K562 (cell line): Measurements from ENCODE around the gene CCDC167. TPM values are rescaled to one million over a fixed set of nuclear protein-coding genes. Genes with fewer than 3 reads are reported as not detected.

ENCODE experiments used
- ATAC-seq: fragments of 200-7000 bp; cut with Tn5 transposase; 3 replicates; pipeline ENCODE4 v1.9.1; 2020; ENCODE audit warnings: moderate library complexity
- BruUV-seq: library from RNA; stranded (reverse); fragments of 400-500 nt; replicated peaks from 2 replicates; lab custom pipeline; 2021; lab: Mats Ljungman, UMichigan
- CTCF ChIA-PET: fragments of 300-600 bp; formaldehyde crosslinking; extraction: SDS; loops from one replicate; lab custom pipeline; 2021; ENCODE audit warnings: low intra/inter-chr PET ratio; lab: Yijun Ruan, JAX
- POLR2A ChIA-PET: fragments of 300-600, 350-650 bp; sonication (Branson Sonifier 250); formaldehyde crosslinking; extraction: SDS; loops from one replicate; lab custom pipeline; 2021; ENCODE audit warnings: antibody characterized with exemption, inconsistent platforms; lab: Yijun Ruan, JAX
- DNase-seq, 4 experiments: peaks; one replicate each; pipeline versions ENCODE4 v3.0.0 to v3.0.0-alpha.2; 2011 to 2018; ENCODE audit warnings: low spot score in 3 of 4, mixed read lengths in 3 of 4; ENCODE audit errors: extremely low read depth in 1 of 4
- FAIRE-seq: peaks from 2 replicates; lab custom pipeline; 2011; peaks lifted over from hg19 to GRCh38; lab: Jason Lieb, UNC
- H2AFZ ChIP-seq: 2 replicates; pipeline ENCODE4 v1.6.0; 2011; ENCODE audit warnings: low read depth, low read length, control low read depth, inconsistent platforms
- H3K27ac ChIP-seq: fragments of 200-600 bp; 3 replicates; pipeline ENCODE4 v1.8.0; 2011; ENCODE audit warnings: low read depth, mild to moderate bottlenecking, control low read depth, inconsistent platforms, low read length, moderate library complexity, mixed read lengths; ENCODE audit errors: extremely low read depth
- H3K27me3 ChIP-seq, 2 experiments: fragments of 300-600 bp in 1 of 2; 2 replicates in 1 of 2; 3 replicates in 1 of 2; pipeline versions ENCODE4 v1.6.0 to v1.8.0; 2011; ENCODE audit warnings: inconsistent platforms in 2 of 2, low read length in 2 of 2, mild to moderate bottlenecking in 1 of 2, mixed read lengths in 1 of 2, moderate library complexity in 1 of 2; ENCODE audit not compliant: control insufficient read depth in 2 of 2, insufficient read depth in 2 of 2
- H3K36me3 ChIP-seq: fragments of 300-600 bp; 3 replicates; pipeline ENCODE4 v1.8.0; 2011; ENCODE audit warnings: mild to moderate bottlenecking, low read length, inconsistent platforms; ENCODE audit not compliant: control insufficient read depth, insufficient read depth
- H3K4me1 ChIP-seq, 2 experiments: fragments of 200-600 bp in 1 of 2; replicated peaks in 1 of 2; 2 replicates in 1 of 2; 3 replicates in 1 of 2; pipeline versions ENCODE4 v1.5.1 to v1.8.0; 2011; ENCODE audit warnings: inconsistent platforms in 2 of 2, low read length in 2 of 2, mild to moderate bottlenecking in 1 of 2, mixed read lengths in 1 of 2, moderate library complexity in 1 of 2; ENCODE audit not compliant: control insufficient read depth in 2 of 2, insufficient read depth in 2 of 2
- H3K4me2 ChIP-seq: 2 replicates; pipeline ENCODE4 v1.6.1; 2011; ENCODE audit warnings: low read length, control low read depth, inconsistent platforms, mixed read lengths; ENCODE audit not compliant: insufficient read depth
- H3K4me3 ChIP-seq: fragments of 200-600 bp; sonication (generic), shearing (Covaris generic); 2 replicates; pipeline ENCODE4 v1.5.1; 2016; ENCODE audit warnings: control low read depth, inconsistent platforms
- H3K79me2 ChIP-seq: fragments of 200-600 bp; 3 replicates; pipeline ENCODE4 v1.8.0; 2011; ENCODE audit warnings: low read length, inconsistent platforms; ENCODE audit not compliant: control insufficient read depth, insufficient read depth
- H3K9ac ChIP-seq, 2 experiments: 2 replicates each; pipeline versions ENCODE4 v1.6.0 to v1.6.1; 2011; ENCODE audit warnings: low read depth in 2 of 2, low read length in 2 of 2, control low read depth in 1 of 2, inconsistent platforms in 1 of 2, mild to moderate bottlenecking in 1 of 2, mixed read lengths in 1 of 2; ENCODE audit not compliant: insufficient read depth in 1 of 2
- H3K9me1 ChIP-seq: one replicate; pipeline ENCODE4 v1.6.0; 2011; ENCODE audit warnings: inconsistent platforms, mild to moderate bottlenecking, low read length, moderate library complexity; ENCODE audit not compliant: control insufficient read depth, insufficient read depth
- H3K9me3 ChIP-seq: replicated peaks from 2 replicates; pipeline ENCODE4 v1.5.1; 2011; ENCODE audit warnings: low read depth, low read length, inconsistent platforms; ENCODE audit not compliant: control insufficient read depth, insufficient read depth
- H4K20me1 ChIP-seq: replicated peaks from 2 replicates; pipeline ENCODE4 v1.6.1; 2011; ENCODE audit warnings: low read length, inconsistent platforms, mixed read lengths; ENCODE audit not compliant: control insufficient read depth, insufficient read depth
- PCBP1 ChIP-seq: fragments of 200-400 bp; formaldehyde crosslinking; IDR thresholded peaks from 2 replicates; pipeline ENCODE4 v1.6.1; 2018; ENCODE audit warnings: mild to moderate bottlenecking, low read depth, low read length; ENCODE audit not compliant: poor library complexity, severe bottlenecking
- POLR2A ChIP-seq: fragments of 450-650 bp; conservative IDR thresholded peaks from 2 replicates; pipeline ENCODE4 v1.6.1; 2016
- in situ Hi-C: fragments of 300-500 bp; cut with MboI; formaldehyde crosslinking; loops from 4 replicates; pipeline ENCODE4 v1.15.0; 2018; ENCODE audit warnings: inconsistent platforms, mixed read lengths
- intact Hi-C: fragments of 100-400 bp; cut with micrococcal nuclease; formaldehyde crosslinking; loops from 2 replicates; pipeline ENCODE4 v1.14.2; 2022
- polyA plus RNA-seq, 8 experiments: library from polyadenylated mRNA; depleted of rRNA in 4 of 8; stranded (reverse) in 5 of 8; unstranded in 3 of 8; fragments of >200 nt; fragmentation: Nextera tagmentation in 2 of 8; fragmentation: Illumina TruSeq in 1 of 8; extraction: Ambion mirVana in 2 of 8; extraction: Trizol in 1 of 8; gene quantifications; 2 replicates each; pipeline versions ENCODE4 v1.2.1 to v1.2.3, GENCODE V29; 2011 to 2014; ENCODE audit warnings: inconsistent platforms in 1 of 8, missing spikeins in 1 of 8
- total RNA-seq, 7 experiments: library from RNA; depleted of rRNA in 6 of 7; stranded (reverse); fragments of >200 nt in 6 of 7; fragmentation: Illumina TruSeq in 2 of 7; extraction: Trizol in 2 of 7; gene quantifications; 2 replicates each; pipeline versions ENCODE4 v1.2.1 to v1.2.3, GENCODE V29; 2011 to 2021; ENCODE audit warnings: low replicate concordance in 1 of 7
- TF ChIP-seq, protein P1 (sequence below): sonication (generic); formaldehyde crosslinking; IDR thresholded peaks from 2 replicates; pipeline ENCODE4 v1.8.0; 2023; ENCODE audit warnings: missing genetic modification reagents, mild to moderate bottlenecking, borderline replicate concordance
- TF ChIP-seq, protein P2 (sequence below), 2 experiments: fragments of 450-650 bp; formaldehyde crosslinking in 1 of 2; IDR thresholded peaks; 2 replicates each; pipeline versions ENCODE4 v1.4.0 to v1.6.1; 2014 to 2020; ENCODE audit warnings: mild to moderate bottlenecking in 2 of 2, borderline replicate concordance in 1 of 2, low read depth in 1 of 2

The CCDC167 gene
- total and polyA plus RNA-seq, 9 of the 15 experiments (the other 6 are each of a cell fraction or from before 2014, with no cell fraction given), result 26.0 to 114 (median 45.2) TPM

DNA sequence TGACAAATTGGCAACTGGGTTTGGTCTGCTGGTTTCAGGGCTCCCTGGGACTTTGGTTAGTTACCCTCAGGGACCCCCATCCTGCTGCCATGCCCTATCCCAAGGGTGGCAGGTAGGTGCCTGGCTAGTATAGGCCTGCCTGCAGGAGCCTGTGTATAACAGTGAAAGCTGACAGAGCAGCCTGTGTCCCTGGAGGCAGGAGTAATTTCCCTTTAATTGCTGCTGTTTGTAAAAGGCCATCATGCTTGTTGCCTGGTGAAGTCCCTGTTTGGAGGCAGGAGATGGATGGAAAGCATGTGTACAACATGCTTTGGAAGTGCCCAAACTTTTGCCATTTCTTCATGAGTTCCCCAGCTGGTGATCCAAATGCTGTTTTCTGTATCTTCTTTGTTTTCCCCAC is 36.6 kb downstream of the CCDC167 start:
- TF ChIP-seq POLR2A (no peak), PCBP1 (no peak)
- TF ChIP-seq, protein P1, sequence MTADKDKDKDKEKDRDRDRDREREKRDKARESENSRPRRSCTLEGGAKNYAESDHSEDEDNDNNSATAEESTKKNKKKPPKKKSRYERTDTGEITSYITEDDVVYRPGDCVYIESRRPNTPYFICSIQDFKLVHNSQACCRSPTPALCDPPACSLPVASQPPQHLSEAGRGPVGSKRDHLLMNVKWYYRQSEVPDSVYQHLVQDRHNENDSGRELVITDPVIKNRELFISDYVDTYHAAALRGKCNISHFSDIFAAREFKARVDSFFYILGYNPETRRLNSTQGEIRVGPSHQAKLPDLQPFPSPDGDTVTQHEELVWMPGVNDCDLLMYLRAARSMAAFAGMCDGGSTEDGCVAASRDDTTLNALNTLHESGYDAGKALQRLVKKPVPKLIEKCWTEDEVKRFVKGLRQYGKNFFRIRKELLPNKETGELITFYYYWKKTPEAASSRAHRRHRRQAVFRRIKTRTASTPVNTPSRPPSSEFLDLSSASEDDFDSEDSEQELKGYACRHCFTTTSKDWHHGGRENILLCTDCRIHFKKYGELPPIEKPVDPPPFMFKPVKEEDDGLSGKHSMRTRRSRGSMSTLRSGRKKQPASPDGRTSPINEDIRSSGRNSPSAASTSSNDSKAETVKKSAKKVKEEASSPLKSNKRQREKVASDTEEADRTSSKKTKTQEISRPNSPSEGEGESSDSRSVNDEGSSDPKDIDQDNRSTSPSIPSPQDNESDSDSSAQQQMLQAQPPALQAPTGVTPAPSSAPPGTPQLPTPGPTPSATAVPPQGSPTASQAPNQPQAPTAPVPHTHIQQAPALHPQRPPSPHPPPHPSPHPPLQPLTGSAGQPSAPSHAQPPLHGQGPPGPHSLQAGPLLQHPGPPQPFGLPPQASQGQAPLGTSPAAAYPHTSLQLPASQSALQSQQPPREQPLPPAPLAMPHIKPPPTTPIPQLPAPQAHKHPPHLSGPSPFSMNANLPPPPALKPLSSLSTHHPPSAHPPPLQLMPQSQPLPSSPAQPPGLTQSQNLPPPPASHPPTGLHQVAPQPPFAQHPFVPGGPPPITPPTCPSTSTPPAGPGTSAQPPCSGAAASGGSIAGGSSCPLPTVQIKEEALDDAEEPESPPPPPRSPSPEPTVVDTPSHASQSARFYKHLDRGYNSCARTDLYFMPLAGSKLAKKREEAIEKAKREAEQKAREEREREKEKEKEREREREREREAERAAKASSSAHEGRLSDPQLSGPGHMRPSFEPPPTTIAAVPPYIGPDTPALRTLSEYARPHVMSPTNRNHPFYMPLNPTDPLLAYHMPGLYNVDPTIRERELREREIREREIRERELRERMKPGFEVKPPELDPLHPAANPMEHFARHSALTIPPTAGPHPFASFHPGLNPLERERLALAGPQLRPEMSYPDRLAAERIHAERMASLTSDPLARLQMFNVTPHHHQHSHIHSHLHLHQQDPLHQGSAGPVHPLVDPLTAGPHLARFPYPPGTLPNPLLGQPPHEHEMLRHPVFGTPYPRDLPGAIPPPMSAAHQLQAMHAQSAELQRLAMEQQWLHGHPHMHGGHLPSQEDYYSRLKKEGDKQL (CRISPR knock-in tag), result no peak
- TF ChIP-seq, protein P2, sequence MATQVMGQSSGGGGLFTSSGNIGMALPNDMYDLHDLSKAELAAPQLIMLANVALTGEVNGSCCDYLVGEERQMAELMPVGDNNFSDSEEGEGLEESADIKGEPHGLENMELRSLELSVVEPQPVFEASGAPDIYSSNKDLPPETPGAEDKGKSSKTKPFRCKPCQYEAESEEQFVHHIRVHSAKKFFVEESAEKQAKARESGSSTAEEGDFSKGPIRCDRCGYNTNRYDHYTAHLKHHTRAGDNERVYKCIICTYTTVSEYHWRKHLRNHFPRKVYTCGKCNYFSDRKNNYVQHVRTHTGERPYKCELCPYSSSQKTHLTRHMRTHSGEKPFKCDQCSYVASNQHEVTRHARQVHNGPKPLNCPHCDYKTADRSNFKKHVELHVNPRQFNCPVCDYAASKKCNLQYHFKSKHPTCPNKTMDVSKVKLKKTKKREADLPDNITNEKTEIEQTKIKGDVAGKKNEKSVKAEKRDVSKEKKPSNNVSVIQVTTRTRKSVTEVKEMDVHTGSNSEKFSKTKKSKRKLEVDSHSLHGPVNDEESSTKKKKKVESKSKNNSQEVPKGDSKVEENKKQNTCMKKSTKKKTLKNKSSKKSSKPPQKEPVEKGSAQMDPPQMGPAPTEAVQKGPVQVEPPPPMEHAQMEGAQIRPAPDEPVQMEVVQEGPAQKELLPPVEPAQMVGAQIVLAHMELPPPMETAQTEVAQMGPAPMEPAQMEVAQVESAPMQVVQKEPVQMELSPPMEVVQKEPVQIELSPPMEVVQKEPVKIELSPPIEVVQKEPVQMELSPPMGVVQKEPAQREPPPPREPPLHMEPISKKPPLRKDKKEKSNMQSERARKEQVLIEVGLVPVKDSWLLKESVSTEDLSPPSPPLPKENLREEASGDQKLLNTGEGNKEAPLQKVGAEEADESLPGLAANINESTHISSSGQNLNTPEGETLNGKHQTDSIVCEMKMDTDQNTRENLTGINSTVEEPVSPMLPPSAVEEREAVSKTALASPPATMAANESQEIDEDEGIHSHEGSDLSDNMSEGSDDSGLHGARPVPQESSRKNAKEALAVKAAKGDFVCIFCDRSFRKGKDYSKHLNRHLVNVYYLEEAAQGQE (IDR thresholded peaks at IDR 0.05; ENCODE audit: borderline replicate concordance), result no peak
- TF ChIP-seq, protein P2 (CRISPR knock-in tag; IDR thresholded peaks at IDR 0.05; ENCODE audit: low read depth), result no peak
- ATAC-seq, result no peak
- no peaks in the 10 kb centered on the region for H3K9me3 ChIP-seq
- H3K27me3 ChIP-seq, result no peaks in the 10 kb centered on the region
- intact Hi-C loops, result no loop called here
- H3K36me3 ChIP-seq, result peaks cover 73% of the 10 kb centered on the region
- H4K20me1 ChIP-seq, result peaks cover 8% of the 10 kb centered on the region; the same call in 1 of the 2 replicates
- H3K79me2 ChIP-seq, result no peaks in the 10 kb centered on the region
- peaks cover 5 to 23% of the 10 kb centered on the region in 2 experiments for H3K4me1 ChIP-seq
- H3K4me2 ChIP-seq, result no peak overlapping the region
- no peak overlapping the region for H2AFZ ChIP-seq
- no TSS peak for BruUV-seq
- H3K9ac ChIP-seq, result no peak overlapping the region
- no peak overlapping the region for H3K27ac ChIP-seq
- DNase-seq, result no peak
- CTCF ChIA-PET, result no interaction called here
- POLR2A ChIA-PET, result interaction anchor here (0.6 to 0.8 kb wide), 2 partner anchors 84 to 159 kb away, joined by 4 read pairs; no protein-coding TSS in a partner anchor
- no peak overlapping the region for H3K4me3 ChIP-seq
- H3K9me1 ChIP-seq, result no peaks in the 10 kb centered on the region
- no peak for FAIRE-seq
- in situ Hi-C loops, result no loop called here
